Fibroblast of villous mesenchyme (primary cell): ENCODE data around the gene PEX7. TPM values are rescaled to one million over a fixed set of nuclear protein-coding genes. Genes with fewer than 3 reads are reported as not detected.
"Not testable (repeated sequence)": the region's sequence is repeated elsewhere in the genome, so short reads cannot be mapped to it uniquely, and the experiment has no call there.

Experiments
- DNase-seq: peaks from one replicate; pipeline ENCODE4 v3.0.0-alpha.2; 2010; ENCODE audit warnings: low read depth
- H3K4me3 ChIP-seq: 2 replicates; pipeline ENCODE4 v1.5.1; 2011; ENCODE audit warnings: low read depth, mild to moderate bottlenecking, low read length
- CTCF ChIP-seq: IDR thresholded peaks from 2 replicates; pipeline ENCODE4 v1.5.1; 2012; ENCODE audit warnings: low read depth, mild to moderate bottlenecking, low read length; ENCODE audit not compliant: insufficient read depth
- total RNA-seq: library from RNA; depleted of rRNA; stranded (reverse); fragments of >200 nt; gene quantifications from 2 replicates; pipeline ENCODE4 v1.2.3, GENCODE V29; 2012

Gene PEX7
- total RNA-seq, 1 donor = 8.6 TPM

GRCh38 chr6:136864676-136865075, 42.3 kb downstream of the PEX7 start:
- H3K4me3 ChIP-seq = no peak overlapping the region
- no peak for DNase-seq
- TF ChIP-seq CTCF = no peak

- H3K4me3 ChIP-seq = no peak overlapping the region
- no peak for DNase-seq
- no peak for TF ChIP-seq CTCF
These were observed 44.6 kb downstream of the PEX7 start for GRCh38 chr6:136866872-136867416.

GRCh38 chr6:136869451-136869850, 47.1 kb downstream of the PEX7 start:
- no peak overlapping the region for H3K4me3 ChIP-seq
- no peak for DNase-seq
- TF ChIP-seq CTCF = no peak

GRCh38 chr6:136873748-136874147, 51.4 kb downstream of the PEX7 start:
- no peak for TF ChIP-seq CTCF
- DNase-seq = no peak
- H3K4me3 ChIP-seq = no peak overlapping the region

- H3K4me3 ChIP-seq, DNase-seq: not testable (repeated sequence)
These were observed 54.1 kb downstream of the PEX7 start for GRCh38 chr6:136876469-136876868.

- no peak for DNase-seq
- H3K4me3 ChIP-seq = no peak overlapping the region
These were observed 58.5 kb downstream of the PEX7 start for GRCh38 chr6:136880748-136881460.

GRCh38 chr6:136886091-136886490, 63.7 kb downstream of the PEX7 start:
- TF ChIP-seq CTCF = no peak
- no peak overlapping the region for H3K4me3 ChIP-seq
- DNase-seq = peak; percentile 18

More at GRCh38 chr6:136880748-136881460, 58.5 kb downstream of the PEX7 start:
- no peak for TF ChIP-seq CTCF
